Mesendoderm (in vitro differentiated cells): ENCODE measurements around the gene CAMTA1.

Source experiments
- DNase-seq: peaks from one replicate; pipeline ENCODE4 v3.0.0; 2013
- H2AK5ac ChIP-seq: 2 replicates; pipeline ENCODE4 v1.6.1; 2013; ENCODE audit warnings: low read length, inconsistent platforms
- H2BK120ac ChIP-seq: 2 replicates; pipeline ENCODE4 v1.6.1; 2013; ENCODE audit warnings: low read depth, mild to moderate bottlenecking, low read length, moderate library complexity, mixed read lengths
- H2BK15ac ChIP-seq: replicated peaks from 2 replicates; pipeline ENCODE4 v1.6.1; 2013; ENCODE audit warnings: low read depth, mild to moderate bottlenecking, moderate library complexity
- H2BK5ac ChIP-seq: 2 replicates; pipeline ENCODE4 v1.6.1; 2013; ENCODE audit warnings: low read length, inconsistent platforms
- H3K18ac ChIP-seq: 2 replicates; pipeline ENCODE4 v1.6.1; 2013; ENCODE audit warnings: mild to moderate bottlenecking, low read length, mixed read lengths
- H3K23ac ChIP-seq: one replicate; pipeline ENCODE4 v1.6.1; 2013; ENCODE audit warnings: low read length
- H3K27ac ChIP-seq: 2 replicates; pipeline ENCODE4 v1.5.1; 2013; ENCODE audit warnings: low read depth, mild to moderate bottlenecking, inconsistent platforms, low read length, moderate library complexity
- H3K27me3 ChIP-seq: 2 replicates; pipeline ENCODE4 v1.6.1; 2013; ENCODE audit warnings: low read length, control low read depth, mild to moderate bottlenecking, inconsistent platforms; ENCODE audit not compliant: insufficient read depth, poor library complexity
- H3K36me3 ChIP-seq: 2 replicates; pipeline ENCODE4 v1.6.1; 2013; ENCODE audit warnings: low read length, inconsistent platforms; ENCODE audit not compliant: control insufficient read depth, insufficient read depth
- H3K4ac ChIP-seq: one replicate; pipeline ENCODE4 v1.6.1; 2013; ENCODE audit warnings: low read depth, mild to moderate bottlenecking, low read length, moderate library complexity
- H3K4me1 ChIP-seq: 2 replicates; pipeline ENCODE4 v1.6.1; 2013; ENCODE audit warnings: low read depth, low read length, inconsistent platforms; ENCODE audit not compliant: control insufficient read depth
- H3K4me2 ChIP-seq: 2 replicates; pipeline ENCODE4 v1.6.1; 2013; ENCODE audit warnings: low read length
- H3K4me3 ChIP-seq: 2 replicates; pipeline ENCODE4 v1.5.1; 2013; ENCODE audit warnings: mild to moderate bottlenecking, low read length
- H3K56ac ChIP-seq: one replicate; pipeline ENCODE4 v1.6.1; 2013; ENCODE audit warnings: low read length
- H3K79me1 ChIP-seq: 2 replicates; pipeline ENCODE4 v1.6.1; 2013; ENCODE audit warnings: low read length, inconsistent platforms
- H3K79me2 ChIP-seq: 2 replicates; pipeline ENCODE4 v1.6.1; 2013; ENCODE audit warnings: mild to moderate bottlenecking, low read length; ENCODE audit not compliant: control insufficient read depth, insufficient read depth
- H3K9ac ChIP-seq: 2 replicates; pipeline ENCODE4 v1.6.1; 2013; ENCODE audit warnings: low read length, inconsistent platforms
- H4K5ac ChIP-seq: one replicate; pipeline ENCODE4 v1.6.1; 2013; ENCODE audit warnings: low read length
- H4K8ac ChIP-seq: one replicate; pipeline ENCODE4 v1.6.1; 2013; ENCODE audit warnings: low read depth, mild to moderate bottlenecking, control low read depth, low read length, moderate library complexity
- WGBS: extraction: QIAGEN DNeasy Blood & Tissue Kit; methylation state at CpG from one replicate; pipeline ENCODE4 v1.1.7; 2013; ENCODE audit warnings: low lambda C conversion rate, missing lambda C conversion rate; ENCODE audit not compliant: insufficient coverage; ENCODE audit errors: extremely low coverage; 5-methylcytosine and 5-hydroxymethylcytosine counted together

CAMTA1 gene

DNA sequence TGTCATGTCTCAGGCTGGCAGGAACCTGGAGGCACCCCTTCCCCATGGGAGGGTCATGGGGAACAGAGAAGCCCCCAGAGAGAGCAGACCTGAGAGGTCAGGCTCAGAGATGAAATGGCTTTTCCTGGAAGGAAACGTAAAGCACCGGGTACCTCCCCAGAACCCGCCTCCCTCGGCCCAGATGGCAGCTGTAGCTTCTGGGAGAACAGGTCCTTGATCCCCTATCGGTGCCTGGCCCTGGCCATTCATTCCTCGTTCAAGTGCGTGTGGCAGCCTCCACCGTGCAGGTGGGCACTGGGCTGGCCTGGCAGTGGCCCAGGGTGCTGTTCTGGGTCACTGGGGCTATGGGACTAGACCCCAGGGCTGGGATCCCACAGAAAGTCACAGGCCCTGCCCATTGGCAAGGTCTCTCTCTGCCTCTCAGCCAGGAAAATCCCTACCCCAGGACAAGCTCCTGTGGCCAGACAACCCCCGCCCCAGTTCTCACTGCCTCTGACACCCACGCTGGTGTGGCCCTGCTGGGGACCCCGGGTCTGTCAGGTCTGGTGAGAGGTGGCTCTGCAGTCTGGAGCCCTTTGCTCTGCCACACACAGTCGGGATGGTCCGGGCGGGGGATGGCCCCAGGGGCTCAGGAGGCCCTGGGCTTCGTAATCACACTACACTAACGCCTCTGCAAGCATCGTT is 802.7 kb downstream of the CAMTA1 start:
- Histone ChIP-seq H3K23ac (no peak overlapping the region), H4K5ac (no peak overlapping the region), H2BK120ac (no peak overlapping the region), H3K27ac (no peak overlapping the region), H3K4me3 (no peak overlapping the region), H3K18ac (no peak overlapping the region), H2AK5ac (no peak overlapping the region), H2BK5ac (no peak overlapping the region), H4K8ac (no peak overlapping the region), H3K36me3 (no peaks in the 10 kb centered on the region), H3K27me3 (no peaks in the 10 kb centered on the region), H3K56ac (no peak overlapping the region), H3K4ac (no peak overlapping the region), H3K79me2 (no peaks in the 10 kb centered on the region), H2BK15ac (no peak overlapping the region), H3K9ac (no peak overlapping the region), H3K4me1 (peaks cover 6% of the 10 kb centered on the region), H3K79me1 (no peaks in the 10 kb centered on the region), H3K4me2 (no peak overlapping the region)
- WGBS = no CpG with 5 or more reads among the region's 17 CpGs
- no peak for DNase-seq

DNA sequence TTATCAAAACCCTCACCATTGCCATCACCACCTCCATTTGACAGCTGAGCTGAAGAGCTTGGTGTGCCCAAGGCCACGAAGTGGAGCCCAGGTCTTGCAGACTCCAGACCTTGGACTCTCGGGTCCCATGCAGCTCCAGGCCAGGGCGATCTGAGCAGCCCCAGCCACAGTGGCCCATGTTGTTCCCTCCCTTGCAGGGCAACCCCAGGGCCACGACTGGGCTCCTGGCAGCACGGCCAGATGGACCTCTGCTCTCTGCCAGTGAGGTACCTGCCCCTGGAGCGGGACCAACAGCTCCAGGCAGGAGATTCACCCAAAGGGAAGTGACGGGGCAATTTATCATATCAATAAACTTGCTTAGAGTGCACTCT is 803.2 kb downstream of the CAMTA1 start:
- Histone ChIP-seq H4K8ac (no peak overlapping the region), H3K27me3 (no peaks in the 10 kb centered on the region), H2BK120ac (no peak overlapping the region), H3K23ac (no peak overlapping the region), H3K4me2 (no peak overlapping the region), H3K36me3 (no peaks in the 10 kb centered on the region), H3K27ac (no peak overlapping the region), H3K18ac (no peak overlapping the region), H3K4me3 (no peak overlapping the region), H4K5ac (no peak overlapping the region), H2BK5ac (no peak overlapping the region), H3K4me1 (peaks cover 6% of the 10 kb centered on the region), H3K4ac (no peak overlapping the region), H3K79me1 (no peaks in the 10 kb centered on the region), H3K56ac (no peak overlapping the region), H2BK15ac (no peak overlapping the region), H3K9ac (no peak overlapping the region), H3K79me2 (no peaks in the 10 kb centered on the region), H2AK5ac (no peak overlapping the region)
- WGBS = no CpG with 5 or more reads among the region's 7 CpGs
- no peak for DNase-seq

DNA sequence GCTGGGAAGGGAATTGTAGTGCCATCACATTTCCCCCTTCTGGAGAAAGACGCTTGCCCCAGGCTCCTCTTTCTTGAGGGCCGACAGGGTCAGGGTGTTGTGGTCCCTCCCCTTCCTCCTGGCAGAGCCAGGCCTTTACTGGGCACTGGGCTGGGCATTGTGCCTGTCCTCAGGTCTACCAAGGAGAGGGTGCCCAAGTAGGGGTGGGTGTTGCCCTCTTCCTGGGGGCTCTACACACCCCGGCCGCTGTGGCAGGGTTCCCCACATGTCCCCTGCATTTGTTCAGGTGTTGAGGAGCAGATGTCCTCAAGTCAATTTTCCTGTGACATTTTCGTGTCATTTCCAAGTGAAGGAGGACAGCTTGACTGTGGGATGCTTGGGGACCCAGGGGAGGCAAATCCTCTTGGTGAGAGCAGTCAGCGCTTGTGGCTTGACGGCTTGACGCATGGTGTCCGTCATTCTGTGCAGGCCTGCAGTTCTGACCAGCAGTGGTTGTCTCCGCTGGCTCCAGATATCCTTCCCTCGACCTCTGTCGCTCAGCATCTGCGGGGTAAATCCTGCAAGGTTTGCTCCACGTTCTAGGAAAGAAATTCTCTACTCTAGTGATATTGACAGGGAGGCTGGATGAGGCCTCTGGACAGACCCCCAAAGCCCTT is 804.0 kb downstream of the CAMTA1 start:
- H3K18ac ChIP-seq = no peak overlapping the region
- H4K5ac ChIP-seq = no peak overlapping the region
- no peaks in the 10 kb centered on the region for H3K36me3 ChIP-seq
- no peak overlapping the region for H3K23ac ChIP-seq
- WGBS = no CpG with 5 or more reads among the region's 14 CpGs
- H3K4me3 ChIP-seq = no peak overlapping the region
- H3K27me3 ChIP-seq = no peaks in the 10 kb centered on the region
- no peak overlapping the region for H2BK15ac ChIP-seq
- peaks cover 6% of the 10 kb centered on the region for H3K4me1 ChIP-seq
- H3K56ac ChIP-seq = no peak overlapping the region
- no peak overlapping the region for H2AK5ac ChIP-seq
- H3K79me1 ChIP-seq = no peaks in the 10 kb centered on the region
- H3K79me2 ChIP-seq = no peaks in the 10 kb centered on the region
- H3K9ac ChIP-seq = no peak overlapping the region
- H3K27ac ChIP-seq = no peak overlapping the region
- no peak overlapping the region for H3K4me2 ChIP-seq
- H3K4ac ChIP-seq = no peak overlapping the region
- DNase-seq = no peak
- H4K8ac ChIP-seq = no peak overlapping the region
- no peak overlapping the region for H2BK120ac ChIP-seq
- H2BK5ac ChIP-seq = no peak overlapping the region

DNA sequence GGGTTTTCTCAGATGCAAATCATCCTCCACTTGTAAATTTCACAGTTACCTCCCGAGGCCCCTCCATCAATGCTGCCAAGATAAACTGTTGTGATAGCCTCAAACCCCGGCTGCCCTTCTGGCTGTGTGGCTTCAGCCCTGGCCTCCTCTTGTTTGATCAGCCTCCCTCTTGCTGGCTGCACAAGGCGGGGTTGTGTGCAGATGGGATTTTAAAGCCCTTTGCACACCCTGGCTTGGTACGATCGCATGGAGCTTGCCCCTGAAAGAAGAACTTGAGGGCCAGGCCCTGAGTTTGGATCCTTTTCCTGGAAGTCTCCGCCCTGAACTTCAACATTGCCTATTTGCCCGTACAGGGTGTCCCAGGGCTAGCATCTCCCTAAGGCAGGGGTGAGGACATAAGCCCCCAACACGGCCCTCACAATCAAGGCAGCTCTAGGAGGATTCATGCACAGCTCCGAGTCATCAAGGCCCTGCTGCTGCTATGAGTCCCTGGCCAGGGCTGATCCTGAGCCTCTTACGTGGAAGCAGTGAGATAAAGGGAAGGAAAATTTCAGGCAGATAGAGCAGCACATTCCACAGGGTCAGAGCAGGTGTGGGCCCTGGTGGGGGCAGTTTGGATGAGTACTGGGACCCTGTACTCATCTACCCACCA is 804.6 kb downstream of the CAMTA1 start:
- H3K27ac ChIP-seq = no peak overlapping the region
- H2BK15ac ChIP-seq = no peak overlapping the region
- no peak overlapping the region for H3K4me2 ChIP-seq
- no peak overlapping the region for H3K23ac ChIP-seq
- H3K4me3 ChIP-seq = no peak overlapping the region
- H3K27me3 ChIP-seq = no peaks in the 10 kb centered on the region
- no peaks in the 10 kb centered on the region for H3K79me2 ChIP-seq
- no peak overlapping the region for H4K5ac ChIP-seq
- no peak overlapping the region for H2BK120ac ChIP-seq
- H3K4ac ChIP-seq = no peak overlapping the region
- H3K18ac ChIP-seq = no peak overlapping the region
- H3K9ac ChIP-seq = no peak overlapping the region
- H3K56ac ChIP-seq = peak overlapping the region; percentile 51
- peaks cover 6% of the 10 kb centered on the region for H3K4me1 ChIP-seq
- WGBS = no CpG with 5 or more reads among the region's 10 CpGs
- H3K36me3 ChIP-seq = no peaks in the 10 kb centered on the region
- no peaks in the 10 kb centered on the region for H3K79me1 ChIP-seq
- no peak overlapping the region for H2BK5ac ChIP-seq
- H2AK5ac ChIP-seq = no peak overlapping the region
- DNase-seq = no peak
- H4K8ac ChIP-seq = no peak overlapping the region

DNA sequence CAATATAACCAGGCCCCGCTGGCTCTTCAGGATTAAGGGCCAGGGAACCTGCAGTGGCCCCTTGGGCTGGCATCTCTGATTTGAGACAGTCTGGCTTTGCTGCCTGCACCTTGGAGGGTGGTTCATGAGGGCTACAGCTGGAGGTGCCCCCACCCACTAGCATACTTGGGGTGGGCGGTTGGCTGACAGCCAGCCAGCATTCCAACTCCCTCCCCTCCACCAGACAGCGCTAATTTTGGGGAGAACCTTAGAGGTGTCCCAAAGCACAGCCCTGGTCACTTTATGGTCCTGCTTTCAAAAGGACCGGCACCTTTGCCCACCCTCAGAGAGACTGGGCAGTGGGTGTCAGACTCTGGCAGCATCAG is 805.2 kb downstream of the CAMTA1 start:
- Histone ChIP-seq H3K27ac (no peak overlapping the region), H3K9ac (no peak overlapping the region), H2BK5ac (no peak overlapping the region), H4K5ac (no peak overlapping the region), H3K18ac (no peak overlapping the region), H3K56ac (peak overlapping the region; percentile 51), H4K8ac (no peak overlapping the region), H2BK15ac (no peak overlapping the region), H3K4me3 (no peak overlapping the region), H3K79me1 (no peaks in the 10 kb centered on the region), H3K36me3 (no peaks in the 10 kb centered on the region), H3K4ac (no peak overlapping the region), H3K27me3 (no peaks in the 10 kb centered on the region), H3K4me1 (peaks cover 6% of the 10 kb centered on the region), H3K4me2 (no peak overlapping the region), H2AK5ac (no peak overlapping the region), H2BK120ac (no peak overlapping the region), H3K79me2 (no peaks in the 10 kb centered on the region), H3K23ac (no peak overlapping the region)
- no CpG with 5 or more reads among the region's 4 CpGs for WGBS
- DNase-seq = no peak
